Panc1 (cell line): ENCODE results near the gene PACC1. TPM values are rescaled to one million over a fixed set of nuclear protein-coding genes. Genes with fewer than 3 reads are reported as not detected.

ENCODE experiments used
- ATAC-seq: fragments of 200-7000 bp; cut with Tn5 transposase; 2 replicates; pipeline ENCODE4 v1.9.1; 2020; ENCODE audit warnings: mild to moderate bottlenecking, moderate library complexity
- BruUV-seq: library from RNA; stranded (reverse); fragments of 400-500 nt; replicated peaks from 2 replicates; lab custom pipeline; 2021; lab: Mats Ljungman, UMichigan
- CTCF ChIA-PET: fragments of 300-600 bp; sonication (Branson Sonifier 250); formaldehyde crosslinking; loops from one replicate; lab custom pipeline; 2022; ENCODE audit warnings: antibody characterized with exemption; lab: Charles Lee
- POLR2A ChIA-PET: fragments of 300-600 bp; sonication (Branson Sonifier 250); formaldehyde crosslinking; loops from one replicate; lab custom pipeline; 2022; ENCODE audit warnings: antibody characterized with exemption; lab: Charles Lee
- DNase-seq: peaks from one replicate; pipeline ENCODE4 v3.0.0-alpha.2; 2010; ENCODE audit warnings: low read depth, low spot score
- H3K27ac ChIP-seq: 2 replicates; pipeline ENCODE4 v1.5.1; 2011; ENCODE audit warnings: mild to moderate bottlenecking, low read length, inconsistent platforms
- H3K27me3 ChIP-seq: fragments of 200-500 bp; sonication (Bioruptor generic); 2 replicates; pipeline ENCODE4 v1.6.0; 2014; ENCODE audit warnings: low read length, inconsistent platforms; ENCODE audit not compliant: control insufficient read depth, insufficient read depth
- H3K36me3 ChIP-seq: fragments of 200-500 bp; sonication (Bioruptor generic); 2 replicates; pipeline ENCODE4 v1.5.1; 2014; ENCODE audit warnings: inconsistent platforms, mild to moderate bottlenecking, low read length, moderate library complexity; ENCODE audit not compliant: control insufficient read depth, insufficient read depth
- H3K4me1 ChIP-seq: 2 replicates; pipeline ENCODE4 v1.5.1; 2011; ENCODE audit warnings: inconsistent platforms, mild to moderate bottlenecking, low read length, moderate library complexity; ENCODE audit not compliant: control insufficient read depth, insufficient read depth
- H3K4me3 ChIP-seq, 2 experiments: 2 replicates each; pipeline ENCODE4 v1.5.1; 2011 to 2012; ENCODE audit warnings: low read depth in 2 of 2, low read length in 2 of 2, mild to moderate bottlenecking in 2 of 2, inconsistent platforms in 1 of 2, moderate library complexity in 1 of 2
- H3K9me3 ChIP-seq: fragments of 200-500 bp; sonication (Bioruptor generic); 2 replicates; pipeline ENCODE4 v1.5.1; 2014; ENCODE audit warnings: low read depth, mild to moderate bottlenecking, inconsistent platforms, low read length, moderate library complexity; ENCODE audit not compliant: control insufficient read depth, insufficient read depth
- POLR2AphosphoS5 ChIP-seq: IDR thresholded peaks from 2 replicates; pipeline ENCODE4 v1.6.1; 2012; ENCODE audit warnings: mild to moderate bottlenecking, low read depth, low read length, moderate library complexity
- REST ChIP-seq, 2 experiments: IDR thresholded peaks; 2 replicates each; pipeline ENCODE4 v1.6.1; 2011 to 2012; ENCODE audit warnings: low read depth in 2 of 2, control low read depth in 1 of 2, low read length in 1 of 2, mild to moderate bottlenecking in 1 of 2, moderate library complexity in 1 of 2; ENCODE audit not compliant: insufficient read depth in 1 of 2
- SIN3A ChIP-seq: IDR thresholded peaks from 2 replicates; pipeline ENCODE4 v1.6.1; 2012; ENCODE audit warnings: low read depth, mild to moderate bottlenecking, low read length, moderate library complexity, borderline replicate concordance; ENCODE audit not compliant: insufficient read depth
- TCF7L2 ChIP-seq: IDR thresholded peaks from 2 replicates; pipeline ENCODE4 v1.6.1; 2011; ENCODE audit warnings: mild to moderate bottlenecking, low read depth, low read length, inconsistent platforms
- in situ Hi-C: cut with HindIII; loops from 2 replicates; pipeline ENCODE4 v1.10.0; 2016; ENCODE audit warnings: low sequenced_read_pairs, low pct_unique_long_range_greater_than_20kb
- intact Hi-C: fragments of 100-400 bp; cut with micrococcal nuclease; formaldehyde crosslinking; loops from one replicate; pipeline ENCODE4 v1.10.0; 2022; ENCODE audit not compliant: unreplicated experiment
- total RNA-seq: library from RNA; stranded (reverse); gene quantifications from one replicate; pipeline ENCODE4 v1.2.1, GENCODE V29; 2021; ENCODE audit not compliant: unreplicated experiment
- TF ChIP-seq, protein P1 (sequence below): fragments of 450-650 bp; IDR thresholded peaks from 2 replicates; pipeline ENCODE4 v1.5.1; 2017; ENCODE audit warnings: mild to moderate bottlenecking

PACC1 gene
- total RNA-seq, 1 experiment from 2014 or later: 11.5 TPM

DNA sequence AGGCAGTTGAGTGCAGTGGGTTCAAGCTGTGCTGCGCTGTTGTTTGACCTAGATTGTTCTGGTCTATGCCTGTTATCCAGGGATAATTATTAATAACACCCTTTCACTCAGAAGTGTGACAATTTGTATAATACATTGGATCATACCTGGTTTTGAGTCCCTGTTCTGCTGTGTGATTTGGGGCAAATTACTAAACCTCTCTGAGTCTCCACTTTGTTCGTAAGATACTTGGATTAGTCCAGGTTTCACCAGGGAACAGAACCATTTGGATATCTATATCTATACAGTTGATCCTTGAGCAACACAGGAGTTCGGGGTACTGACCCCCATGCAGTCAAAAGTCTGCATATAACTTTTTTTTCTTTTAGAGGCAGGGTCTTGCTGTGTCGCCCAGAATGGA, 20.3 kb upstream of the PACC1 start:
- H3K27me3 ChIP-seq: no peaks in the 10 kb centered on the region
- ATAC-seq (no peak), DNase-seq (no peak)
- peaks cover 3% of the 10 kb centered on the region; the same call in 1 of the 2 replicates for H3K4me1 ChIP-seq
- ChIA-PET CTCF (no interaction called here), POLR2A (no interaction called here)
- no peak overlapping the region for H3K27ac ChIP-seq
- intact Hi-C loops: no loop called here
- no peaks in the 10 kb centered on the region for H3K9me3 ChIP-seq
- H3K36me3 ChIP-seq: no peaks in the 10 kb centered on the region; the same call in 1 of the 2 replicates
- BruUV-seq: TSS peak; percentile 59
- in situ Hi-C loops: no loop called here
- H3K4me3 ChIP-seq: no peak overlapping the region
- TF ChIP-seq, protein P1, sequence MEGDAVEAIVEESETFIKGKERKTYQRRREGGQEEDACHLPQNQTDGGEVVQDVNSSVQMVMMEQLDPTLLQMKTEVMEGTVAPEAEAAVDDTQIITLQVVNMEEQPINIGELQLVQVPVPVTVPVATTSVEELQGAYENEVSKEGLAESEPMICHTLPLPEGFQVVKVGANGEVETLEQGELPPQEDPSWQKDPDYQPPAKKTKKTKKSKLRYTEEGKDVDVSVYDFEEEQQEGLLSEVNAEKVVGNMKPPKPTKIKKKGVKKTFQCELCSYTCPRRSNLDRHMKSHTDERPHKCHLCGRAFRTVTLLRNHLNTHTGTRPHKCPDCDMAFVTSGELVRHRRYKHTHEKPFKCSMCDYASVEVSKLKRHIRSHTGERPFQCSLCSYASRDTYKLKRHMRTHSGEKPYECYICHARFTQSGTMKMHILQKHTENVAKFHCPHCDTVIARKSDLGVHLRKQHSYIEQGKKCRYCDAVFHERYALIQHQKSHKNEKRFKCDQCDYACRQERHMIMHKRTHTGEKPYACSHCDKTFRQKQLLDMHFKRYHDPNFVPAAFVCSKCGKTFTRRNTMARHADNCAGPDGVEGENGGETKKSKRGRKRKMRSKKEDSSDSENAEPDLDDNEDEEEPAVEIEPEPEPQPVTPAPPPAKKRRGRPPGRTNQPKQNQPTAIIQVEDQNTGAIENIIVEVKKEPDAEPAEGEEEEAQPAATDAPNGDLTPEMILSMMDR: no peak
- TF ChIP-seq REST (IDR thresholded peaks at IDR 0.05; ENCODE audit: insufficient read depth in 1 of 2, low read depth in 2 of 2, low read length in 1 of 2) (no peak), POLR2AphosphoS5 (no peak), TCF7L2 (no peak), SIN3A (no peak)

- H3K36me3 ChIP-seq: no peaks in the 10 kb centered on the region; the same call in 1 of the 2 replicates
- DNase-seq: no peak
- ATAC-seq: no peak
- intact Hi-C loops (no loop called here), in situ Hi-C loops (no loop called here)
- POLR2A ChIA-PET: interaction anchor here (0.6 kb wide), 1 partner anchor 175 kb away, joined by 12 read pairs; the partner anchor contains the start of gene ATF3
- peaks cover 3% of the 10 kb centered on the region; the same call in 1 of the 2 replicates for H3K4me1 ChIP-seq
- CTCF ChIA-PET: interaction anchor here (0.6 kb wide), 1 partner anchor 142 kb away, joined by 3 read pairs; no protein-coding TSS in a partner anchor
- TF ChIP-seq SIN3A (no peak), TCF7L2 (no peak), REST (IDR thresholded peaks at IDR 0.05; ENCODE audit: insufficient read depth in 1 of 2, low read depth in 2 of 2, low read length in 1 of 2) (no peak), POLR2AphosphoS5 (no peak)
- TF ChIP-seq, protein P1: no peak
- H3K4me3 ChIP-seq: peak overlapping the region; percentile 72 to 80
- no peaks in the 10 kb centered on the region for H3K27me3 ChIP-seq
- H3K27ac ChIP-seq: peak overlapping the region; percentile 81
- no peaks in the 10 kb centered on the region for H3K9me3 ChIP-seq
- BruUV-seq: no TSS peak
Measured at GRCh38 chr1:212433577-212434462, 19.1 kb upstream of the PACC1 start.
